HG02678 (cell line): ENCODE measurements around the gene DGKG.

ENCODE experiments used
- ATAC-seq: cut with Tn5 transposase; IDR thresholded peaks from one replicate; pipeline ENCODE4 v1.9.1; 2021; ENCODE audit warnings: mild to moderate bottlenecking, moderate library complexity; ENCODE audit not compliant: unreplicated experiment

Gene DGKG

GRCh38 chr3:186213946-186214345 is 148.1 kb downstream of the DGKG start:
- no peak for ATAC-seq

DNA sequence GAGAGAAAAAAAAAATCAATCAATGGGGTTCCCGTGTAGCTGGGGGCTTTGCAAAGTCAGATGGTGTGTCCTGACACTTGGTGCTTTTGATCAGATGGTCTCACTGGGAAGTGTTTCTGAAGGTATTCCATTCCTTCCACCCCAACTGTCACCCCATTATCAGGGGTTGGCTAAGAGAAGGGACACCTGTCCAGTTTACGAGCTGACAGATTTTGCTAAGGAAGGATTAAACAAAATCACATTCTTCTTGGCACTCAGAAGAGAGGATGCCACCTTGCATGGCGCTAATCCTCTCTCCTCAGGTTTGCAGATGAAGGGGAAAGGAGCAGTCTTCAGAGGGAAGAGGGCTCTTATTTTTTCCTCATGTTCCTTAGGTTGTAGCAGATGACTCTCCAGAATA is 149.4 kb downstream of the DGKG start:
- ATAC-seq = no peak

DNA sequence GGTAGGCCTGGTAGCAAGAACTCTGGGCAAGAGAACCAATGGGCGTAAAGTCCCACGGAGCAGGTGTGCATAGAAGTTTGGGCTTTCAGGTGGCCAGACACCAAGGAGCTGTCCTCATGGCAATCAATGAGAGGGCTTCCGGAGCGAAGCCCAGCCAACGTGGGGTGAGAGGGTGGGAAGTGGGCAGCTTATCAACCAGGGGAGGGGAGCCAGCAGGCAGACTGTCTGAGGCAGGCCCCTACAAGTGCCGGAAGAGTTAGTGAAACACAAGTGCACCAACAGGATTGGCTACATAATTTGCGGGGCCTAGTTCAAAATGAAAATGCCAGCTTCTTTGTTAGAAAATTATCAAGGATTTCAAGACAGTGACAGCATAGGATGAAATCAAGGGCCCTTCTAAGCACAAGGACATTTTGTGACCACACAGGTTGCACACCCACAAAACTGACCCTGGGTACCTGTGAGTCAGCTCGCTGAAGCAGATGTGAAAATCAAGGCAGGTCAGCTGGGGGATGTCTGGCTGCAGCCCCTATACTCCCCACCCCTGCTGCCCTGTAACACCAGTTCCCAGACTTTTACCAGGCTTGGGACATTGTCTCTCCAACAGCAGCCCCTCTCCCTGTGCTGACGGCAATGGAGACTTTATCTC is 151.1 kb downstream of the DGKG start:
- no peak for ATAC-seq

DNA sequence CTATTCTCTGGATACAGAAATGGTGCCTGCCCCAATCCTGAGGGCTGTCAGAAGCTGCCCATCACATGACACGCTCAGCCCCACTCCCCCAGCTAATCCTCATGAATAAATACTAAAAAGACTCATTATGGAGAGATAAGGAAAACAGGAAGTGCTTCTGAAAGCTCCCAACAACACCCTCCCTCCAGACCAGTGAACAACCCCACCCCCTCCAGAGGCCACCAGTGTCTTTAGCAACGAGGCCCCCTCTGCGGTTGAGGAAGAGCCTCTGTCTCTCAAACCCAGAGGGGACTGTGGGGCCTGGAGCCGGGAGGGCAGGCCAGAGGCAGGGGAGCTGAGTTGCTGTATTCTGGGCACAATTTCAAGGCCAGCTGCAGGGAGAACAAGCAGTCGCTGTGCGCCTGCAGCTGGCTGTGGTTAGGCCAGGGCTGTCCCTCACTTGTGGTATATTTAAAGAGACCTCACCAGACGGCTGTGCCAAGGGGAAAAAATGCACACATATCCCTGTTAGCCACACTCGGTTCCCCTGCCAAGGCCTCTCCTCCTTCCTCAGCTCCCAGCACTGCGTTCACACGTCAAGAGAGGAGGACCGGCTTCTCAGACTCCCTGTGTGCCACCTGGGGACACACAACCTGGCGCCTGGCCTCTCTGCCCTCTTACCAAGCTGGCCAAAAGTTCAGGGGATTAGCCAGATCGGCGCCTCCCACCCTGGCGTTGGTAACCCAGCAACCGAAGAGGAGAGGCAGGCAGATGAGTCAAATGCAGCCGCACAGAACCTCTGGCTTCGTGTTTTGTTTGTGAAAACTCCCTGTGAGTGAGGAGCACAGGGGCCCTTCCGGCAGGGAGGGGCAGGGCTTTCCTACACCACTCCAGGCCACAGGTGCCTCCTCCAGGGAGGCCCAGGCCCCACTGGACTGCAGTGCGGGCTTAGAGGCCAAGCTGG is 152.0 kb downstream of the DGKG start:
- ATAC-seq = peak; percentile 74

DNA sequence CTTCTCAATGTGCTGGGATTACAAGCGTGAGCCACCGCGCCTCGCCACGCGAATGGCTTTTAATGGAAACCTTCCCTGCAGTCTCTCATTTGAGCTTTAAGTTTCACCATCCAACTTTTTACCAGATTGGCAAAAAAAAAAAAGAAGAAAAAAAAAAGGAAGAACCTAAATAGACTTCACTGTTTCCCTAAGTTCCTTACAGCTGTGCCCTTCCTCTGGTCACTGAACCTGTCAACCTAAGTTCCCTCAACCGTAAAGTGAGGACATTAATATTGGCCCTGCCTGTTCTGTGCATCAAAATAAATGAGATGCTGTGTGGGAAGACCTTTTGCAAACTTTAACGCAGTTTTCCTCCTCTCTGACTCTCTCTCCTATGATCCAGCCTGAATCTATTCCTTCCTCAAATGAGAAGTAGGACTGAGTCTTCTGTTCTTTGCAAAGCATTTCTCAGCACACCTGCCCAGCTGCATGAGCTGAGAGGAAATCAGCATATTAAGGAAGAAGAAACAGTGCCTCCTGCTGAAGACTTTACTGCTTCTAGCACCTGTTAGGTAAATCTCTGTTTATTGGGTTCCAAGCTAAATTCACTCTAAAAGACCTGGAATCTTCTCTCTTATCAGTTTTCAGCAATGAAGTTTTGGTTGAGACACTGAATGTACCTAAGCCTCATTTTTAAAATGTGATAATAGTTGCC is 153.6 kb downstream of the DGKG start:
- no peak for ATAC-seq

- ATAC-seq = no peak
These were observed 154.5 kb downstream of the DGKG start for GRCh38 chr3:186207515-186207914.

GRCh38 chr3:186200726-186201125 is 161.3 kb downstream of the DGKG start:
- ATAC-seq = no peak

DNA sequence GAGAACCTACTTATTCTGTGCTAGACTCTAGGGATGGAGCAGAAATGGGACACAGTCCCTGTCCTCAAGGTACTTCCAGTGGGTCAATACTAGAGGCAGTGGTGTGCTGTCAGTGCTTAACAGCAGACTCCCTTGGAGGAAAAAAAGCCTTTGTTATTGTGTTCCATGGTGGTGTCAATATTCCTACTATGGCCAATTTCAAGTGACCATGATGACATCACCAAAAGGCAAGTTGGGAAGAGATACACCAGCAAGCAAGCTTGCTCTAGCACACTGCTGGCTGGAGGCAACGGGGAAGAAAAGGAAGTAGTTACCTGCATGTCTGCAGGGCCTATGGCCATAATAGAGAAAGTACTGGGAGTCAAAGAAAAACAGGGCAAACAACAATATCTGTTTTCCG is 163.6 kb downstream of the DGKG start:
- no peak for ATAC-seq

GRCh38 chr3:186194451-186194811 is 167.6 kb downstream of the DGKG start:
- ATAC-seq = no peak

DNA sequence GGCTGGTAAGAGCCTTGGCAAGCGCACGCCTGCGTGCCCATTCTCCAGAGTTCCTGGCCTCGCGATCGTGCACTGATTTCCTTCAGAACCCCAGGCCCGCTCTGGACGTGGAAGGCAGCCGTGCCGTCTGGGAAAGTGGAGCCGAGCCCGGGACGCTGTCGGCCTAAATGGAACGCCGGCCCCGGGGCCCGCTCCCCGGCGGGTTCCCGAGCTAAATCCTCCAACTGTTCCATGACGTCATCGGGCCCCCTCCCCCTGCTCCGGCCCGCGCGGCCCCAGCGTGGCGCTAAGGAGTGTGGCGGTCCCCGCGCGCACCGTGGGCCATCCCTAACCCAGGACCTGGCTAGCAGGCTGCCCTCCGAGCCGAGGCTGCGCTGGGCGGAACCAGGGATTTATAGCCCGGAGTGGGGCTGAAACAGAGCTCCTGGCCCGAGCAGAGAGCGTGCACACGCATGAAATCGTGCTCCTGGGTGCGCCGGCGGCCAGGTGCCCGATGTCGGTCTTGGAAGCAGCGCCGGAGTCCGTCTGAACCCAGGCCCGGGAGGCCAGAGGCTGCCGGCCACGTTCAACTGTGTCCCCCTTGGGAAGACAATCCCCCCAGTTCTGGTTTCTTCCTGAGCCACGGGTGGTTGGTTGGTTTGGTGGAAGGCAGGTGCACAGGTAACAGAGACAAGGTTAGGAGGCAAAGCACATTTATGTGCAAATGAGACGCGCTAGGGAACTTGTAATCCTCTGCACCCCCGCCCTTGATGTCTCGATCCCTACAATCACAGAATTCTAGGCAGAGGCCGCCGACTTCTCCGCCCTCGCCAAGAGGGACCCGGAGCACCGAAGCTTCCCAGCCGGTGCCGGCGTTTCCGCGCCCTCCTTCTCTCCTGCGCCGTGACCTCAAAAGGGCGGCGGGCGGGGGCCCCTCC is 168.2 kb downstream of the DGKG start:
- ATAC-seq = no peak

GRCh38 chr3:186192823-186193222 is 169.2 kb downstream of the DGKG start:
- ATAC-seq = no peak

- ATAC-seq = no peak
These were observed 172.5 kb downstream of the DGKG start for GRCh38 chr3:186189492-186189891.

GRCh38 chr3:186187401-186188275 is 174.4 kb downstream of the DGKG start:
- ATAC-seq = no peak

- peak; percentile 67 for ATAC-seq
These were observed 176.7 kb downstream of the DGKG start for GRCh38 chr3:186185194-186185787.

DNA sequence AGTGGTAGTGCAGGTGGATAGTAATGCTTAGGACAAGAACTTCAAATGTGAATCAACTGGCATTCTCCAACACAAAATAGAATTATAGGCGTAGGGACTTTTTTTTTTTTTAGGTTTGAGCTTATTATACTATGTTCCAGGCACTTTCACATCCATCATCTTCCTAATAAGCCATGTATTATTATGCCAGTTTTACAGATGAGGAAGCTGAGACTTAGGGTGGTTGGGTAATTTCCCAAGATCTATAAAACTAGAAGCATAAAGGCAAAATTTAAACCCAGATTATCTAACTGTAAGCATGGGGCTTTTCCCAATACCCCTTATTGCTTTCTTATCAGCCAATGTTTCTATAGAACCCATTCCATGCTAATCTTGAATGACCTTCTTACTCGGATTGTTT is 178.0 kb downstream of the DGKG start:
- no peak for ATAC-seq

GRCh38 chr3:186182850-186183249 is 179.2 kb downstream of the DGKG start:
- ATAC-seq = no peak

DNA sequence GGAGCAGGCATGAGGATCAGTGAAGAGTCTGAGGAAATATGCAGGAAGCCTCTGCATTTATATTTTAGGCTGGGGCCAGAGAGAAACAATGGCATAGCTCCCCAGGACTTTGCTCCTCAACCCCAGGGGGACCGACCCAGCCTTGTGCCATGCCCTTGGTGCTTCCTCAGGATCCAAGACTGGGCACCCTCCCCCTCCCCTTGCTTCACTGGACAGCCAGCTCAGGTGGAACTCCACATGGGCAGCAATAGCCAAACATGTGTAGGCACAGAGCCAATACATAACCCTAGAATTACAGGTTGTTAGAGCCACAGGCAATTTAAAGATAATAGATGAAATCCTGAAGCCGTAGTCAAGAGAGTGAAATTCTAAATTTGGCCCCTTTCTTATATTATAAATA is 180.1 kb downstream of the DGKG start:
- ATAC-seq = no peak

- no peak for ATAC-seq
These were observed 181.0 kb downstream of the DGKG start for GRCh38 chr3:186180891-186181481.

GRCh38 chr3:186180151-186180550 is 181.9 kb downstream of the DGKG start:
- ATAC-seq = no peak
